Aorta (tissue), 5 donors: Measurements from ENCODE around the gene PLA2G2C. TPM values are rescaled to one million over a fixed set of nuclear protein-coding genes. Genes with fewer than 3 reads are reported as not detected.

ENCODE experiments used
- ATAC-seq: fragments of 200-7000 bp; cut with Tn5 transposase; one replicate; pipeline ENCODE4 v1.9.1; 2022; ENCODE audit warnings: moderate library complexity; ENCODE audit not compliant: low FRiP score
- DNase-seq, 2 donors: peaks; one replicate each; pipeline ENCODE4 v3.0.0-alpha.2; 2020
- H3K27ac ChIP-seq, 2 donors: one replicate each; pipeline ENCODE4 v1.5.1; 2013; ENCODE audit warnings: low read length in 2 of 2, mild to moderate bottlenecking in 2 of 2, moderate library complexity in 2 of 2, control low read depth in 1 of 2, inconsistent platforms in 1 of 2, low read depth in 1 of 2
- H3K27me3 ChIP-seq, 2 donors: one replicate each; pipeline ENCODE4 v1.6.1; 2013; ENCODE audit warnings: control low read depth in 1 of 2, low read length in 1 of 2, mild to moderate bottlenecking in 1 of 2, moderate library complexity in 1 of 2; ENCODE audit not compliant: insufficient read depth in 2 of 2, control insufficient read depth in 1 of 2
- H3K36me3 ChIP-seq, 2 donors: one replicate each; pipeline ENCODE4 v1.6.1; 2013; ENCODE audit warnings: control low read depth in 1 of 2, low read length in 1 of 2, mild to moderate bottlenecking in 1 of 2; ENCODE audit not compliant: insufficient read depth in 2 of 2, control insufficient read depth in 1 of 2
- H3K4me1 ChIP-seq, 2 donors: one replicate each; pipeline ENCODE4 v1.6.1; 2013; ENCODE audit warnings: low read length in 2 of 2, control low read depth in 1 of 2, mild to moderate bottlenecking in 1 of 2, moderate library complexity in 1 of 2; ENCODE audit not compliant: insufficient read depth in 2 of 2, control insufficient read depth in 1 of 2
- H3K4me3 ChIP-seq, 2 donors: one replicate each; pipeline ENCODE4 v1.5.1; 2013; ENCODE audit warnings: low read length in 2 of 2, control low read depth in 1 of 2, mild to moderate bottlenecking in 1 of 2
- H3K9me3 ChIP-seq: one replicate; pipeline ENCODE4 v1.6.1; 2013; ENCODE audit warnings: mild to moderate bottlenecking, low read length; ENCODE audit not compliant: control insufficient read depth
- WGBS, 2 donors: extraction: QIAGEN DNeasy Blood & Tissue Kit; methylation state at CpG; one replicate each; pipeline ENCODE4 v1.1.7; 2013; 5-methylcytosine and 5-hydroxymethylcytosine counted together
- intact Hi-C, 2 donors: fragments of 100-400 bp; cut with DNase I; formaldehyde crosslinking; loops; one replicate each; pipeline versions ENCODE4 v1.14.2 to v1.15.0; 2022
- polyA plus RNA-seq, 2 donors: library from polyadenylated mRNA; stranded (reverse); fragments of 200-250 nt; gene quantifications; one replicate each; pipeline ENCODE4 v1.2.3, GENCODE V29; 2013
- total RNA-seq, 2 donors: library from RNA; stranded (reverse); fragmentation: NEBNext Ultra II Directional; extraction: Animal tissue kit (Norgen Biotek cat#: 25700); gene quantifications; one replicate each; pipeline ENCODE4 v1.2.1, GENCODE V29; 2021
- donor health status: healthy with polysubstance abuse.
- donor health status: Bipolar disorder and iron deficiency.
- donor health status: DM: no; HTN: no; CAD: no.
- donor health status: DM: no; HTN: no; CAD: no.
- donor health status: DM: yes; HTN: yes; CAD: no.

The PLA2G2C gene
- total and polyA plus RNA-seq, 4 donors, result 0.81 TPM; not detected in 3

GRCh38 chr1:20183035-20183434 lies 3.3 kb downstream of the PLA2G2C start:
- 79 to 82% methylated on average over 10 of the region's 10 CpGs for WGBS, 2 donors
- peaks cover 2% of the 10 kb centered on the region for H3K9me3 ChIP-seq
- intact Hi-C loops, result no loop called here
- ATAC-seq, result no peak
- no peaks in the 10 kb centered on the region for H3K4me1 ChIP-seq
- H3K36me3 ChIP-seq, result no peaks in the 10 kb centered on the region
- no peaks in the 10 kb centered on the region for H3K27me3 ChIP-seq
- no peak for DNase-seq
- no peak overlapping the region for H3K4me3 ChIP-seq
- H3K27ac ChIP-seq, result no peak overlapping the region

DNA sequence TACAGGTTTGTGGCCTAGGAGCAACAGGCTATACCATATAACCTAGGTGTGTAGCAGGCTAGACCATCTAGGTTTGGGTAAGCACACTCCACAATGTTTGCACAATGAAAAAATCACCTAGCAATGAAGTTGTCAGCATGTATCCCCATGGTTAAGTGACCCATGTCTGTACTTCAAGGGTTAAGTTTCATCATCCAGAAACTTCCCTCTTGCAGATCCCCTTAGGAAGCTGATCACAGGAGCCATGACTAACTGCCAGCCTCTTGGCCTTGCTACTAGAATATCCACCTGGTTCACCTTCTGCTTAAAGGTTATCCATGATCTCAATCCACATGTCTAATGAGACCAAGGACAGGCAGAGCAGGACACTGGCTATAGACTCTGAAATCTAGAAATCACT lies 3.9 kb downstream of the PLA2G2C start:
- ATAC-seq (no peak), DNase-seq (no peak)
- H3K27ac ChIP-seq, result no peak overlapping the region
- peaks cover 2% of the 10 kb centered on the region for H3K9me3 ChIP-seq
- no peaks in the 10 kb centered on the region for H3K36me3 ChIP-seq
- intact Hi-C loops, result no loop called here
- H3K4me1 ChIP-seq, result no peaks in the 10 kb centered on the region
- H3K4me3 ChIP-seq, result no peak overlapping the region
- no peaks in the 10 kb centered on the region for H3K27me3 ChIP-seq

DNA sequence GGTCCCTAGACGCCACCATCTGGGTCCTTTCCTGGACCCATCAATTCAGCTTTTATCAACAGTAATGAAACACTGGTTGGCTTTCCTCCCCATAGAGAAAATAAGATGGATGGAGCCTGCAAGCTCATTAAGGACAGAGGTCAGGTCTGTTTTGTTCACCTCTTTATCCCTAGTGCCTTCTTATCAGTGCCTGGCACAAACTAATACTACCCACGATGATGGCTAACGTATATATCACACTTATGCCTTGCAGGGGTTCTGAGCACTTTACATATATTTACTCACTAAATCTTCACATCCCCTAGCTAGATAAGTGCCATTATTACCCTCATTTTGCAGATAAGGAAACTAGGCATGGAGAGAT lies 5.5 kb downstream of the PLA2G2C start:
- intact Hi-C loops, result no loop called here
- no peak for ATAC-seq

GRCh38 chr1:20180129-20180843 lies 6.0 kb downstream of the PLA2G2C start:
- Histone ChIP-seq H3K27me3 (no peaks in the 10 kb centered on the region), H3K4me3 (no peak overlapping the region), H3K36me3 (no peaks in the 10 kb centered on the region), H3K4me1 (no peaks in the 10 kb centered on the region), H3K9me3 (peaks cover 2% of the 10 kb centered on the region), H3K27ac (no peak overlapping the region)
- no peak for DNase-seq
- WGBS, 2 donors, result 61 to 69% methylated on average over 6 of the region's 6 CpGs
- no peak for ATAC-seq
- intact Hi-C loops, result no loop called here

More for the DNA sequence above, 5.5 kb downstream of the PLA2G2C start:
- Histone ChIP-seq H3K4me1 (no peaks in the 10 kb centered on the region), H3K9me3 (peaks cover 2% of the 10 kb centered on the region), H3K27ac (no peak overlapping the region), H3K4me3 (no peak overlapping the region), H3K27me3 (no peaks in the 10 kb centered on the region), H3K36me3 (no peaks in the 10 kb centered on the region)
- 51 to 69% methylated on average over 3 of the region's 3 CpGs for WGBS, 2 donors
- DNase-seq, result no peak

- Histone ChIP-seq H3K9me3 (peaks cover 2% of the 10 kb centered on the region), H3K27ac (no peak overlapping the region), H3K4me1 (no peaks in the 10 kb centered on the region), H3K27me3 (no peaks in the 10 kb centered on the region), H3K36me3 (no peaks in the 10 kb centered on the region), H3K4me3 (no peak overlapping the region)
- ATAC-seq, result no peak
- no peak for DNase-seq
- WGBS, 2 donors, result 96% methylated on average over 2 of the region's 2 CpGs
- intact Hi-C loops, result no loop called here
Observed at GRCh38 chr1:20179371-20180128, 6.8 kb downstream of the PLA2G2C start.

DNA sequence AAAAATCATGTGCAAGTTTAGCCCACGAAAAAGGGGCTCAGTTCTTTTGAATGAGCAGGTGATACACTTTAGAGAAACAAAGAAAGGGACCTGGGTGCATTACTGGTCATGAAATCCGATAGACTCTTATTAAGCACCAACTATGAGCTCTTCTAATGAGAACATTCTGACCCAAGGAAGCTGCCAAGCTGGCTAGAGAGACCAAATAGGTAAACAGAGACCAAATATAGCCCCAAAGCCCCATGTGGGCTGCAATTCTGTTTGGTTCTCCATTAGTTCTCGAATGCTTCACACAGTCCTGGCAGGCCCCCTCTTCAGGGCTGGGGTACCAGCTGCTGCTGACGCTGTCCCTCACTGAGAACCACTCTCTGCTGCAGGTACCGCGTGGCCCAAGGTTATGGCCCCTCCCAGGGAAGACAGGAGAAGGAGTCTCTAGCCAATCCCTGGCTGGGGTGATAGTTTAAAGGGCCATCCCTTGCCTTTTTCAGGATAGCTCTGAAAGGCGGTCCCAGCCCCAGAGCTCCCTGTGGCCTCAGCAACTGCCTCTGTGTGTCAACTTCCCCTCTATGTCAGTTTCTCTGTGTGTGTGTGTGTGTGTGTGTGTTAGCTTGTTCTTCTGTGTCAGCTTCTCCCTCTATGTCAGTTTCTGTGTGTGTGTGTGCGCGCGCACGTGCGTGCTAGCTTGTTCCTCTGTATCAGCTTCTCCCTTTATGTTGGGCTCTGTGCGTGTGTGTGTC lies 7.5 kb downstream of the PLA2G2C start:
- ATAC-seq (no peak), DNase-seq (peak in 1 of 2 donors; percentile 71)
- intact Hi-C loops, result no loop called here
- no peak overlapping the region for H3K27ac ChIP-seq
- WGBS, 2 donors, result 74% methylated on average over 13 of the region's 13 CpGs
- H3K4me1 ChIP-seq, result no peaks in the 10 kb centered on the region
- H3K4me3 ChIP-seq, result no peak overlapping the region
- H3K9me3 ChIP-seq, result peaks cover 2% of the 10 kb centered on the region
- no peaks in the 10 kb centered on the region for H3K36me3 ChIP-seq
- H3K27me3 ChIP-seq, result no peaks in the 10 kb centered on the region

DNA sequence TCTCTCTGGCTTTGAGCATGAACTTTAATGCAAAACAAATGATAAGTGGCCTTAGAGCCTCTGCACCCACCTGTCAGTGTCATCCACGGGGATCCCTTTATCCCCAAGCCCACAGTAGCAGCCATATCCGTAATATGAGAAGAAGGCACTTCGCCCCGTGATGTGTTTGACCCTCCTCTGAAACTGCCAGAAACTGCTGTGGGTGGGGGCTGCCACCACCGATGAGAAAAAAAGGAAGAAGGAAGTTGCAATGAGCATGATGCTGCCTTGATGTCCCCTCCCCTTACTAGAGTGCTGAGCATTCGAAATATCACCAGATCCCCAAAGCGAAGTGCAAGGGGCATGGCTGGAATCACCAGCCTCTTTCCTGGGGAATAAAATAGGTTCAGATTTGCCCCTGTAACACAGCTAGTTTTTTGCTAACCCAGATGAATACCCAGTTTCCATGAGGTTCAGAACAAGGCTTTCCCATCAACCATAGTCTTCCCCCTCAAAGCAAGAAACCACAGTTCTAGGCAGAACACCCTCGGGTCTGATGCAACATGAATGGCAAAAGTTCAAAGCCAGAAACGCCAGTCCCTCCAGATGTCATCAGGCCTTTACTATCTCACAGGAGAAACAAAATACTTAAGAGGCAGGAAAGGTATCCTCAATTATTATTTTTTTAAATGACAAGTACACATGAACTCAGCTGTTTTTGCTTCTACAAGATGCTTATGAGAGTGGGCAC lies 11.2 kb downstream of the PLA2G2C start:
- H3K4me3 ChIP-seq, result no peak overlapping the region
- ATAC-seq, result no peak
- H3K36me3 ChIP-seq, result no peaks in the 10 kb centered on the region
- no peaks in the 10 kb centered on the region for H3K27me3 ChIP-seq
- 60 to 62% methylated on average over 9 of the region's 9 CpGs for WGBS, 2 donors
- H3K4me1 ChIP-seq, result no peaks in the 10 kb centered on the region
- DNase-seq, result no peak
- peaks cover 2% of the 10 kb centered on the region for H3K9me3 ChIP-seq
- no peak overlapping the region for H3K27ac ChIP-seq
- intact Hi-C loops, result no loop called here

DNA sequence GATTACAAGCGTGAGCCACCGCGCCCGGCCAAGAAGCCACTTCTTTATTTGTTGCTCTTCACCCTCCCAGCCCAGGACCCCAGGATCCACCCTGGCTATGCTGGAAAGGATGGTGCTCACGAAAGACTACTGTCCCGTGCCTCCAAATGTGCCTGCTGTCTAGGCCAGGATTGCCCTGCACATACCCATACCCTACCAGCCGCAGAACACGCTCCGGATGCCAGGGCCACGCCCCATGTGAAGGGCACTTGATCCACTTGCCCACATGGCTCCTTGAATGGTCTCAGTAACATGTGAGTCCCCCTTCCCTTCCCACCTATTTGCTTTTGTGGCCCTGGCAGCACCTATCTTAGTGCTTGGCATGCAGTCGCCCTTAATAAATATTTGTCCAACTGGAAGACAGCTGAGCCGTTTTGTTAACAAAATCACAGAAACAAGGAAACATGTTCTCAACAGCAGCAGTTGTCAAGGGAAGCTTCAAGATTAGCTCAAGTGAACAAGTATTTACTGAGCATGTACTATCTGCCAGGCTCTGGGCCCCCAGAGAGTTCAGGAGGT lies 14.2 kb downstream of the PLA2G2C start:
- Histone ChIP-seq H3K9me3 (no peaks in the 10 kb centered on the region), H3K4me1 (no peaks in the 10 kb centered on the region), H3K4me3 (no peak overlapping the region), H3K36me3 (no peaks in the 10 kb centered on the region), H3K27me3 (no peaks in the 10 kb centered on the region), H3K27ac (no peak overlapping the region)
- ATAC-seq, result no peak
- intact Hi-C loops, result no loop called here
- WGBS, 2 donors, result 88 to 89% methylated on average over 11 to 12 of the region's 12 CpGs
- no peak for DNase-seq
